Left lung (tissue), 10 donors: ENCODE results near the gene DCUN1D3. TPM values are rescaled to one million over a fixed set of nuclear protein-coding genes. Genes with fewer than 3 reads are reported as not detected.

Experiments
- ATAC-seq: fragments of 200-7000 bp; cut with Tn5 transposase; one replicate; pipeline ENCODE4 v1.9.1; 2020; ENCODE audit warnings: moderate library complexity
- DNase-seq, 4 donors: peaks; one replicate each; pipeline ENCODE4 v3.0.0-alpha.2; 2013 to 2020
- H3K27ac ChIP-seq, 2 donors: fragments of 200-600 bp; sonication (generic) in 1 of 2; one replicate each; pipeline versions ENCODE4 v1.5.0 to v1.8.0; 2020 to 2021
- H3K27me3 ChIP-seq, 2 donors: fragments of 200-600 bp; sonication (generic) in 1 of 2; one replicate each; pipeline versions ENCODE4 v1.5.0 to v1.8.0; 2020 to 2021
- H3K36me3 ChIP-seq, 2 donors: fragments of 200-600 bp; sonication (generic) in 1 of 2; one replicate each; pipeline versions ENCODE4 v1.5.0 to v1.8.0; 2020 to 2021
- H3K4me1 ChIP-seq, 2 donors: fragments of 200-600 bp; one replicate each; pipeline ENCODE4 v1.8.0; 2021
- H3K4me3 ChIP-seq, 2 donors: fragments of 200-600 bp; sonication (generic) in 1 of 2; one replicate each; pipeline versions ENCODE4 v1.5.0 to v1.8.0; 2020 to 2021; ENCODE audit warnings: mild to moderate bottlenecking in 1 of 2
- H3K9me3 ChIP-seq, 2 donors: fragments of 200-600 bp; sonication (generic) in 1 of 2; one replicate each; pipeline versions ENCODE4 v1.5.0 to v1.8.0; 2020 to 2021
- CTCF ChIP-seq, 2 donors: fragments of 200-600 bp; sonication (generic) in 1 of 2; IDR thresholded peaks; one replicate each; pipeline versions ENCODE4 v1.5.0 to v1.8.0; 2021; ENCODE audit warnings: antibody characterized with exemption in 2 of 2
- intact Hi-C, 2 donors: fragments of 100-400 bp; cut with DNase I; formaldehyde crosslinking; loops; one replicate each; pipeline versions ENCODE4 v1.11.2 to v1.14.2; 2022
- polyA plus RNA-seq, 6 donors: library from polyadenylated mRNA; unstranded; fragments of 120-200 nt; gene quantifications; one replicate each; pipeline ENCODE4 v1.2.1, GENCODE V29; 2013; ENCODE audit not compliant: insufficient read length in 6 of 6
- total RNA-seq, 2 donors: library from RNA; stranded (reverse); fragmentation: NEBNext Ultra II Directional; extraction: Animal tissue kit (Norgen Biotek cat#: 25700); gene quantifications; one replicate each; pipeline ENCODE4 v1.2.1, GENCODE V29; 2021
- donor health status: DM: no; HTN: yes; CAD: no.
- donor health status: DM: no; HTN: no; CAD: no.

DCUN1D3 gene
- total and polyA plus RNA-seq, 8 donors, result 8.5 to 27.1 (median 9.9) TPM

- H3K36me3 ChIP-seq, result peaks cover 0 to 13% of the 10 kb centered on the region in 2 donors
- H3K4me1 ChIP-seq, result peaks cover 30 to 78% of the 10 kb centered on the region in 2 donors
- H3K9me3 ChIP-seq, result no peaks in the 10 kb centered on the region
- no peak for TF ChIP-seq CTCF (IDR thresholded peaks at IDR 0.05)
- peak overlapping the region; percentile 97 to 98 for H3K27ac ChIP-seq
- H3K4me3 ChIP-seq, result peak overlapping the region; percentile 64 to 68
- no peaks in the 10 kb centered on the region for H3K27me3 ChIP-seq
- intact Hi-C loops, result no loop called here
- peak in 2 of 4 donors; percentile 50 to 79 for DNase-seq
- ATAC-seq, result peak; percentile 1
These were observed 470 bp downstream of the DCUN1D3 start for GRCh38 chr16:20899477-20900298.

- Histone ChIP-seq H3K27ac (peak overlapping the region; percentile 97 to 98), H3K27me3 (no peaks in the 10 kb centered on the region), H3K36me3 (peaks cover 0 to 19% of the 10 kb centered on the region in 2 donors), H3K4me3 (peak overlapping the region; percentile 64 to 68), H3K4me1 (peaks cover 29 to 74% of the 10 kb centered on the region in 2 donors), H3K9me3 (no peaks in the 10 kb centered on the region)
- no peak for ATAC-seq
- intact Hi-C loops, result no loop called here
- no peak for TF ChIP-seq CTCF (IDR thresholded peaks at IDR 0.05)
- DNase-seq, result peak in 1 of 4 donors; percentile 25
These were observed 1.1 kb downstream of the DCUN1D3 start for GRCh38 chr16:20899071-20899470.

- Histone ChIP-seq H3K9me3 (no peaks in the 10 kb centered on the region), H3K27ac (peak overlapping the region in 1 of 2 donors; percentile 97), H3K4me3 (peak overlapping the region in 1 of 2 donors; percentile 64), H3K36me3 (peaks cover 0 to 31% of the 10 kb centered on the region in 2 donors), H3K27me3 (no peaks in the 10 kb centered on the region), H3K4me1 (peaks cover 25 to 69% of the 10 kb centered on the region in 2 donors)
- intact Hi-C loops, result no loop called here
- DNase-seq (no peak), ATAC-seq (no peak)
- no peak for TF ChIP-seq CTCF (IDR thresholded peaks at IDR 0.05)
These were observed 2.2 kb downstream of the DCUN1D3 start for GRCh38 chr16:20897922-20898321.

- intact Hi-C loops, result no loop called here
- H3K27me3 ChIP-seq, result no peaks in the 10 kb centered on the region
- ATAC-seq (no peak), DNase-seq (no peak)
- TF ChIP-seq CTCF (IDR thresholded peaks at IDR 0.05), result no peak
- H3K36me3 ChIP-seq, result peaks cover 0 to 34% of the 10 kb centered on the region in 2 donors
- H3K4me1 ChIP-seq, result peaks cover 19 to 65% of the 10 kb centered on the region in 2 donors
- peak overlapping the region in 1 of 2 donors; percentile 64 for H3K4me3 ChIP-seq
- no peaks in the 10 kb centered on the region for H3K9me3 ChIP-seq
- H3K27ac ChIP-seq, result peak overlapping the region in 1 of 2 donors; percentile 97
These were observed 2.8 kb downstream of the DCUN1D3 start for GRCh38 chr16:20897253-20897897.

- H3K9me3 ChIP-seq, result no peaks in the 10 kb centered on the region
- peaks cover 10 to 75% of the 10 kb centered on the region in 2 donors for H3K4me1 ChIP-seq
- ATAC-seq (no peak), DNase-seq (no peak)
- H3K27me3 ChIP-seq, result no peaks in the 10 kb centered on the region
- H3K4me3 ChIP-seq, result no peak overlapping the region
- peaks cover 0 to 56% of the 10 kb centered on the region in 2 donors for H3K36me3 ChIP-seq
- no peak overlapping the region for H3K27ac ChIP-seq
- intact Hi-C loops, result no loop called here
- no peak for TF ChIP-seq CTCF (IDR thresholded peaks at IDR 0.05)
These were observed 5.8 kb downstream of the DCUN1D3 start for GRCh38 chr16:20894388-20894787.
